Pulmonary artery endothelial cell (primary cell): ENCODE results near the gene MAP2K6. TPM values are rescaled to one million over a fixed set of nuclear protein-coding genes. Genes with fewer than 3 reads are reported as not detected.

Source experiments
- DNase-seq: peaks from one replicate; pipeline ENCODE4 v3.0.0-alpha.2; 2011; ENCODE audit warnings: low read depth, low spot score
- total RNA-seq: library from RNA; depleted of rRNA; stranded (reverse); fragments of >200 nt; gene quantifications from 2 replicates; pipeline ENCODE4 v1.2.3, GENCODE V29; 2014

MAP2K6 gene
- total RNA-seq, 1 donor from 2014 or later, result 2.0 TPM

DNA sequence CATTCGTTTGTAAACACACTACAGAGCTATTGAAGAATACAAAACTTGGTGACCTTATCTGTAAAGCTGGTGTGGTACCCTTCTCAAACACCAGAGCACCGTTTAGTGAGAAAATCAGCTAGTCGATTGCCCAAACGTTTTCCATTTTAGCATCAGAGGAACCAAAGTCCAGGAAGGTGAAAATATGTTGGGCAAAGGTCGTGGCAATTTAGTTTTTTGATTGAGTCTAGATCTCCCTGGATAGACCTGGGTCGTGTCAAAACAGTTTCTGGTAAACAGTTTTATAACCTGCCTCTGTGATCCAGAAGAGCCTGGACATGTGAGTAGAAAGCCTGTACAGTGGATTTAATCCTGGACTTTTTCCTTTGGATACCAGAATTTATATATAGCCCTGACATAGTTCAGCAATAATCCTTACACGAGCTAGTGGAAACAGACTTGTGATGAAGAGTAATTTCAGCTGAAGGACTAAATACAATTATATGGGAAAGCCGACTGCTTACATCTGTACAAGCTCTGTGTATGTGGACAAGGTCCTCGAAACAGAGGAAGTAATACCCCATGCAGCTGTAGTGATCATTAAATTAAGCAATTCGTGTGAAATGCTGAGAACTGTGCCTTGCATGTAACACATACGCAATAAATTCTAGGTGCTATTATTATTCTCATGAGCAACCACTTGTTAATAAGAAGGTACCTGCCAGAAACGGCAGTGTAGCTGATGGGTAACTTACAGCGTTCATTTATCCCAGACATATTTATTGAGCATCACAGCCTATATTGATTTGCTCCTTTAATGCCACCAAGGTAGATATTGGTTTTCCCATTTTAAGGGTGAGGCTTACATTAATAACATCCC is 72.5 kb downstream of the MAP2K6 start:
- no peak for DNase-seq

DNA sequence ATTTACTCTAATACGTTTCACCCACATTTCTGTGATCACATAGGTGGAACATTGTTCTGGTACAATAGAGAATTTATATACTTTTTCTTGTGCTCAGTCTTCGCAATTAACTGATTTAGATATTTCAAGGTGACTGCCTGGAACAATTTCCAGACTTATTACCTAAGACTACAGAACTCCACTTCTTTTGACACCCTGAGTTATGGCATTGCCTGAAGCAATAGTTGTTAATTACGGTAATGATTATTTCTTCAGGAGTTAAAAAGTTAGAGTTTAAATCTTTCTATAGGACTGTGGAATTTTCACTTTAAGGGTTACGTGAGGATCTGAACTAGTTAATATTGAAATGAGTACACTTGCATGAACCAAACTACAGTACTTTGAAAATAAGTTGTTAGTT is 74.8 kb downstream of the MAP2K6 start:
- no peak for DNase-seq

DNA sequence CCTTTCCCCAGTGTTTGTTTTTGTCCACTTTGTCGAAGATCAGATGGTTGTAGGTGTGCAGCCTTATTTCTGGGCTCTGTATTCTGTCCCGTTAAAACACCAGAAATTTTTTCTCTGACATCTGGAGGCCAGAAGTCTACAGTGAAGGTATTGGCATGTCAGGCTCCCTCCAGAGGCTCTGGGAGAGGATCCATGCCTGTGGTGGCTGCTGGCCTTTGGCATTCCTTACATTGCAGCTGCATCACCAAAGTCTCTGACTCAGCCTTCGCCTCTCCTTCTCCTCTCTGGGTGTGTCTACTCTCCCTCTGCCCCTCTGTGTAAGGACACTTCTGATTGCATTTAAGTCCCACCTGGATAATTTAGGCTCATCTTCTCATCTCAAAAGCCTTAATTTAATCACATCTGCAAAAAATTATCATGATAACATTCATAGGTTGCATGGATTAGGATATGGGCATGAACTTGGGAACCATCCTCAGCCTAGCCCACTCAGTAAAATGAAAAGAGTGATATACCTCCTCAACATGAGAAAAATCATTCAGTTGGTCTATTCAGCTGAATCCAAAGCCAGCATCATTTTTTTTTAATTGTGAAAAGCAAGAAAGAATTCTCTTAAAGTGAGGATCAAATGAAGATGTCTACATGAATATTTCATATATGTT is 78.0 kb downstream of the MAP2K6 start:
- DNase-seq, result no peak

DNA sequence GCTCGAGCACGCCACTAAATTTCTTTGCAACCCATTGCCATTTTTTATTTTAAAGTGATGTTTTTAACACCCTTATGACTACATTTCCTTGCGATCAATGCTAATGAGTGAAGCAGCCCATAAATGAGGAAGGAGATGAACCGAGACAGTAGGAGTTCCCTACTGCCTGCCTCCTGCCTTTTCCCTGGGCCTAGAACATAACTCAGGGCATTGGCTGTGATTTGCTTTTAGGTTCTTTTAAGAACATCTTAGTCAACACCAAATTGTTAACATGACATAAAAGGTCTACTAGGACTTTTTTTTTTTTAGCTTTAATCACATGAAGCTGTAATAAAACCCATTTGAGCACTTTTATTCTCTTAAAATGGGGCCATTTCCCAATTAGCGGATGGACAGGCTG is 81.3 kb downstream of the MAP2K6 start:
- DNase-seq, result no peak

DNA sequence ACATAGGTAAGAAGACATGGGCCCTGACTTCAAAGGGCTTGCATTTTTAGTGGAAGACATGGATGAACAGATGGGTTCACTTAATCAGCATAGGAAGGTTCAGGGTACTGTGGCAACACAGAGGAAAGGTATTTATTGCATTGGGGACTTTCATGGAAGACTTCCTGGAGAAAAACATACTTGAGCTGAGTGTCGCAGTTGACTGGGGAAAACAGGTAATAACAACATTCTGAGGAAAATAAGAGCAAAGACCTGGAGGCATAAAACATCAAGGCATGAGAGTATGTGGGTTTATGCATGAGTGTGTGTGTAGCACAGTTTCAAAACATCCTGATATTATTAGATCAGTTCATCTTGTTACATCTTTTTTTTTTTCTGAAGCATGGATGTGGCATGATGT is 82.7 kb downstream of the MAP2K6 start:
- DNase-seq, result no peak

DNA sequence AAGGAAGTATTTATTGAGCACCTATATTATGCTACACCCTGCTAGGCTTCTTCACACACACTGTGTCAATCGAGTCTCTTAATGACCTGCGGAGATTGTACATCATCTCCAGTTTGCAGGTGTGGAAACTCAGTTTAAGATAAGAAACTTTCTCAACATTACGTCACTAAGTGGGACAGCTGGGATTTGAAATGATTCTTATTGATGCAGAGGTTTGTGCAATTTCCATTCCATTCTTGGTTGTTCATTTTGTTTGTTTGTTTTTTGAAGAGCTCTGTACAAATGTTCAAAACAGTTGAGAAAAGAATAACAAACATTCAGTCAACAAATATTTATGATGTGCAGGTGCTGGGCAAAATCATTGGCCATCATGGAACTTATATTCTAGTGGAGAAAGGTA is 84.8 kb downstream of the MAP2K6 start:
- DNase-seq, result no peak

DNA sequence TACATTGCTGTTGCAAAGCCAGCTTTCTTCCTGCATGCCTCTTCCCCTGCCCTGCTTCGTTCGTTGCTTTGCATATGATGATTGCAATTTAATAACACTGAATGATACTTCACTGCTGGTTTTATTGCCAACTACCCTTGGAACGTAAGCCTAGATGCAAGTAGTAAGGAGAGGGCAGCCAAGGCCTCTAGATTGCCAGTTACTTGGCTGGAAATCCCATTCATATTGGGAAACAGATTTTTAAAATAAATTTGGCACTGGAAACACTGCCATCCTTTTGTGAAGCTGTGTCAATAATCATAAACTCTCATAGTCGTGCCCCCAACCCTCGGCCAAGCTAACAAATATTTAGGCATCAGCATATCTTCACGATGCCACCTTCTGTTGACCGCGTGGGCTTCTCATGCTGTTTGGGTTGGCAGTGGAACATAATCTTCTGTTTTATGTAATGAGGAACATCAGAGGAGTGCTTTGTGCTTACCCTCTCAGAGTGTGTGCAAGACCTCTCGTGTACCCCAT is 86.5 kb downstream of the MAP2K6 start:
- no peak for DNase-seq

DNA sequence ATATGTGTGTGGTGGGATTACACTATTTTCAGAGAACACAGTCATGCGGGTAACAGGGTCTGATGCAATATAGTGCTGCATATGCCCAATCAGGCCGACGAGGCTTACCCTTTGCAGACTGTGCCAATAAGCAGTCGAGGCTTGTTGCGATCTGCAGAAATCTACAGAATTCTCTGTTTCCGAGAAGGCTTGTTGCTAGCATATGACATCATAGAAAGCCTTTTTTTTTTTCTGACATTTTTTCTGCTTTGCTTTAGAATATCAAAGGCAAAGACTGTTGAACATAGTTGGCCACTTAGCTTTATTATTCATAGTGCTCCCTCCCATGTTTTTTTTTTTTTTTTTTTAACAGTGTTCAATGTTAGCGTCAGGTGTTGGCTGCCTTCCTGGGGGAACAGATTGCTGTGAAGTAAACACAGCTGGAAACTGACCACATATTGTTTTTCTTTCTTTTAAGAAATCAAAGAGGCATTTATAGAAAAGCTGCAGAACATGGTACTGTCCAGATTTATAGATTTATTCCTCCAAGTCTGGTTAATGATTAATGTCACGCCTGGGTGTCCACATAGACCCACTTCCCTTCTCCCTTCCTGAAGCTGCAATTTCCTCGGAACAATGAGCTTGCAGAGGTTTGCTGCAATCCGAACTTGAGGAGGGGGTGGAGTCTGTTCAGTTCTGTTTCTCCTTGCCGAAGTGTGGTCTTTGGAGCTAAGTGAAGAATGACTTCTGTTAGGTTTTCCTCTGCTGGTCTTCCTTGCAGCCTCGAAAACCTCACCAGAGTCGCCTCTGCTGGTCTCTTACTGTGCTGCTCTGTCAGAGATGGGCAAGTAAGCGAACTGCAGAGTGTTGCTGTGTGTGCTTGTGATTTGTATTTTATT is 87.3 kb downstream of the MAP2K6 start:
- DNase-seq, result no peak

DNA sequence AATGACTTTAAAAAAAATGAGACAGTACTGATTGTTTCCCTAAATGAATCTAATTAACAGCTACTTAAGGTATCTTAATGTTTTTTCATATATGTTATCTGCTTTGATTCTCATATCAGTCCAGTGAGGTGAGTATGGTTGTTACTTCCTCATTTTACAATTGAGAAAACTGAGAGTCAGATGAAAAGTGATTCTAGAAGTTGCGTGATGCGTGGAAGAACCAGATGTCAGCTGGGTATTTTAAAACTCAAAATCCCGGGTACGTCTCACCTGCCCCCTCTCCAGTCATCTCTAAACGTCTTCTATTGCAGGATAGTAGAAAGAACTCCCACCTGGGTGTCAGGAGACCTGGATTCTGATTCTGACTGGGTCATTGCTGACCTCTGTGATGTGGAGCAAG is 89.2 kb downstream of the MAP2K6 start:
- no peak for DNase-seq

DNA sequence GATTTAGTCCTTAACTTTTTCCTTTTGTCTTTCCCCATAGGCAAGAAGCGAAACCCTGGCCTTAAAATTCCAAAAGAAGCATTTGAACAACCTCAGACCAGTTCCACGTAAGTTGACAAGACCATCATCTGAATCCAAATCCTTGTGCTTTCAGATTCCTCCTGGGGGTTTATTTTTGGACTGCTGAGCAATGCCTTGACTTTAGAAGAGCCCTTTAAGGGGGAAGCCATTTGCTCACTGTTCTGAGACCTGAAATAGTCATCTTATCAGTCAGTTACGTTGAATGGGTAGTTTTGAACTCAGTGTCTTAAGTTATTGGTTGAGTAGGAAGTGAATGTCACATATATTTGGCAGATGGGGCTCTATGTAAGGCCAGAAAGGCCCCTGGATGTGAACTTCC is 91.2 kb downstream of the MAP2K6 start:
- DNase-seq, result no peak

DNA sequence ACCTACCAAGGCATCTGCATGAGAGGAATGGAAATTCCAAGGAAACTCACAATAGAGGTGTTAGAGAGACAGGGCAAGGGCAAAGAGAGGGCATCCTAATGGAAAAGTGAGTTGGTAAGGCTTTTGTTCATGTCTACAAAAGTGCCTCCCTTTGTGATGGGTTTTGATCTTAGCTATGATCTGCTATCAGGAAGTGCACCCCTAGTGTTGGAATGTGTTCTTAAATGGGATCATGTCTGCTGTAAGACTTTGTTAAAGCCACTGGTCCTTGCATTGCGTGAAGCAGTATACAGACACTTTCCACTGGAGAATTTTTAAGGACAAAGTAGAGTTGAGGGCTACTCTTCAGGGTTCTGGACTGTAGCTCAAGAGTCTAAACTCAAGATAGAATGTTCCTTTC is 92.0 kb downstream of the MAP2K6 start:
- DNase-seq, result no peak

DNA sequence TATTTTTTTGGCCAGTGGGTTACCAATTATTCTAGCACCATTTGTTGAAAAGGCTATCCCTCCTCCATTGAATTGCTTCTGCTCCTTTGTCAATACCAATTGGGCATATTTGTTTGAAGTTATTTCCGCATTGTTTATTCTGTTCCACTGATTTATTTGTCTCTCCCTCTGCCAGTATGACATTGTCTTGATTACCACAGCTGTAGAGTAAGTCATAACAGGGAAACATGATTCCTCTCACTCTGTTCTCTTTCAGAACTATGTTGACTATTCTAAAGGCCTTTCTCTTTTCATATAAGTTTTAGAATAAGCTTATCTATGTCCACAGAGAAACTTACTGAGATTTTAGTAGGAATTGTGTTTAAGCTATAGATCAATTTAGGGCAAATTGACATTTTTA is 94.3 kb downstream of the MAP2K6 start:
- DNase-seq, result no peak

DNA sequence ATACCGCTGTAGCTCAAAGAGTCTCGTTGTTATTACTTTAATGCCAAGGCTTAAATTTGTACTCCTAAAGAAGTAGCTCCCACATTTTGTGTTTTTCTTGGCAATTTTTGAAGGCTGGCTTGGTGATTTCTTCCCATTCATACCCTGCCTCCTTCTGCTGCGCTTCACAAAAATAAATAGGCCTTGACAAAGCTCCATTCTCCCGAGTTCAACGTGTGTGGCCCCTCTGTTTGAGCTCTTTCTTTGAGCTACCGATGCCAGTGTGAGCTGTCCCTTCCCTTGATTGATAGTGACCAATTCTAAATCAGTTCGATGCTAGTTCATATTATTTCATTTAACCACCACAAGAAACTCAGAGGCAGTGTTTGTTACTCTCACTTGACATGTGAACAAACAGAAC is 96.8 kb downstream of the MAP2K6 start:
- DNase-seq, result no peak

DNA sequence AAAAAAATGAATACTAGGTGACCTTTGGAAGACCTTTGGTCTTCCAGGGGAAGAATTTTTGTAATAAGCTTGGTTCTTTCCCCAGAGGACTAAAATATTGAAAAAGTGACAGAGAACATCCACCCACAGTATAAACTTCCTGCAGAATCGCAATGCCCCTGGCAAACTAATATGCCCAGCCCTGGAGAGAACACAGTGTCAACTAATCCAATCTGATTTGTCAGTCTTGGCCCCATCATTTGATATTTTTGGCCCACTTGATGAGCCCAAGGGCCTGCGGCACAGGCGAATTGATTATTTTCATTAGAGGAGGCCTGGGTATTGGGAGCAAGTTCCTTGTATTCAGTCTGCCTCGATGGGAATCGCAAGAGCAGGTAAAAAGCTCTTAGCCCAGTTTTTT is 98.4 kb downstream of the MAP2K6 start:
- DNase-seq, result no peak

DNA sequence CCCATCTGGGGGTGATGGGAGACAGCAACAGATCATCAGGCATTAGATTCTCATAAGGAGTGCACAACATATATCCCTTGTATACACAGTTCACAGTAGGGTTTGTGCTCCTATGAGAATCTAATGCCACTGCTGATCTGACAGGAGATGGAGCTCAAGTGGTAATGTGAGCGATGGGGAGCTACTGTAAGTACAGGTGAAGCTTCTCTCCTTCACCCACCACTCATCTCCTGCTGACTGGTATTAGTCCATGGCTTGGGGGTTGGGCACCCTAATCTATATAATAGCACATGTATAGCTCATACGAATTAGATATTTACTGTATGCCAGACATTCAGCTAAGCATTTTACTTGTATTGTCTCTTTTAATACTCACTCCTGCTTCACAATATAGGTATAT is 101.7 kb downstream of the MAP2K6 start:
- no peak for DNase-seq

DNA sequence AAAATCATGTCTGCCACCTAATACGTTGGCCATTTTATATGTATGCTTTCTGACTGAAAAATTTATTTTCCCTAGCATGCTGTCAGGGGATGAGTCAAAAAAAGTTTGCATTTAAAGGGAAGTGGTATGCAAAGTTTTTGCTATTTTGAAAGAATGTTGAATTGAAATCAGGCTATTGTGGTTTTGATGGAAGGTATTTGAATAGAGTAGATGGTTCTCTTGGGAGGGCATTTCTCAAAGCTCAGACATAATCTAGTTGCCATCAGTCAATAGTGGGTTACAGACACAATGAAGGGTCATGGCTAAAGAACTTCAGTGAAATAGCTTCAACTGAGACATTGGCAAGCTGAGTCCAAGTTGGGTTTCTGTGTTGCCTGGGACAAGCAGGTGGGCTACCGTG is 102.4 kb downstream of the MAP2K6 start:
- no peak for DNase-seq

DNA sequence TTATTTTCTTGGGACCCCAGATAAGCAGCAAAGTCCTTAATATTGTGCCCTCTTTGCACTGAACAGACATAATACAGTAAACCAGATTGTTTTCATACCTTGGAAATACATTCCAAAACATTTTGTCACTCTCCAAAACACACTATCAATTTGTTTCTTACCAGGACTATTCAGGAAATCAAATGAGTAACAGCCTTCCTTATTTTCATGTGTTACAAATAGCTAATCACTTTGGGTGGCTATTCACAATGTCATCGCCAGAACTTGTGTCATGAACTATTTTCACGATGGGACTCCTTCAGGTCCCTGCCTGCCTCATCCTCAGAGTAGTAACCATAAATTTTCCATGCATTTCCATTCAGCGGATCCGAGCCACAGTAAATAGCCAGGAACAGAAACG is 104.5 kb downstream of the MAP2K6 start:
- DNase-seq, result no peak

DNA sequence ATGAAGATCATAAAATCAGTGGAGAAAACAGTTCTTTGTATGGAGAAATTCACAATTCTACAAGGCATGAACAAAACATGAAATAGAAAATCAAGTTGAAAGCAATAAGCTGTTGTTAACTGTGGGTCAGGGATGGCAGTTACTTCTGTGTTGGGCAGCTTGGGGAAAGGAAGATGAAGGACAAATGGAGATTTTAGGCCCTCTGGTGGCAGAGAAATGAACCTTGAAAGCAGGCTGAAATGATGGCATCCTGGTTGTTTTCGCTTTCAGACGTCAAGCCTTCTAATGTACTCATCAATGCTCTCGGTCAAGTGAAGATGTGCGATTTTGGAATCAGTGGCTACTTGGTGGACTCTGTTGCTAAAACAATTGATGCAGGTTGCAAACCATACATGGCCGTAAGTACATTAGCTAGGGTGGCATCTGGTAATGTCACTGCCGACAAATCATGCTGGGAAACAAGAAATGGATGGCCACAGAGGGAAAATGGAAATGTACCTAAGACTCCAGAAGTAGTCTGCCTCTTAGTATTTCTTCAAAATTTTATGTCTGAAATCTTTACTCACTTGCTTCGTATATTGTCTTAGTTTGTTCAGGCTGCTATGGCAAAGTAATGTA is 108.9 kb downstream of the MAP2K6 start:
- no peak for DNase-seq

DNA sequence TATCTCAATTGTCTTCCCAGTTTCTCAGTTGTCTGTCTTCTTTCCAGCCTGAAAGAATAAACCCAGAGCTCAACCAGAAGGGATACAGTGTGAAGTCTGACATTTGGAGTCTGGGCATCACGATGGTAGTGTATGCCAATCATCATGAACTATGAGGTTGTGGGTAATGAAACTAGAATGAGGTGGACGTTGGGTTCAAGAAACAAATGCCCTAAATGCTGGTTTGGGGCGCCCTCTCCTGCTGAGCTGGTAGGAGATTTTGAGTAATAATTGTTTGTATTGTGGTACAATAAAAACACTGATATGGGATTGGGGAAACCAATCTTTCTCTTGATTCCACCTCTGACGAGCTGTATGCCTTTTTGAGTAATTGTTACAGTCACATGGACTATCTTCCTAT is 110.4 kb downstream of the MAP2K6 start:
- DNase-seq, result no peak

DNA sequence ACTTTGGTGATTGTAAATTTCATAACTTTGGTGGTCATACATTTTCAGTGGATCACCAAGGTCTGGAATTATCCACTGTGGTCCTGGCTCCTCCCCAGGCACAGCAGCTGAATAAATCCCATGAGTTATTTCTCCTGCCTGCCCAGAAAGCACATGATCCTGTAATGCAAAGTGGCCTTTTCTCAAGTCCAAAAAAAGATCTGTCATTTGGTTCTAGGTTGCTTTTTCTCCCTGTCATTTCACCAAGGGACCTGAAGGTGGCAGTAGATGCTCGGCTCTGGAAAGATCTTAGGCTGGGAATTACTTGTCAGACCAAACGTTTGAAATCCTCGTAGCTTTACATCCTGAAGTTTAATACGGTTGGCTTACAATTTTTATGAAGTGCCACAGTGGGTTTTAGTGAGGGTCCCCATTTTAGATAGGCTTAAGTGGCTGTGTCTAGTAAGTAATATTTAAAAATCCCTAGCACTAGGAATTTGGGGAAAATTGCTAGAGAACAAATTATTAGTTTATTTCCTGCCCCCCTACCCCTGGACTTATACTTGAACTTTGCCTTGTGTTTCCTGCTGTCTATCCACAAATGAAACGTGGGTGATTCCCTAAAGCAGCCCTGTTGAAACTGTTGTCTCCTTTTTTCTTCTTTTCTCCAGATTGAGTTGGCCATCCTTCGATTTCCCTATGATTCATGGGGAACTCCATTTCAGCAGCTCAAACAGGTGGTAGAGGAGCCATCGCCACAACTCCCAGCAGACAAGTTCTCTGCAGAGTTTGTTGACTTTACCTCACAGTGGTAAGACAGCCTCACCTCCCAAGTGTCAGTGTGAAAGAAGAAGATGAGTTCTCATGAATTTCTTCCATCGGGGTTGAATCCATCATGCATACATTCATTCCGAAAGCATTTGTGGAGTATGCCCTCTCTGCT is 111.7 kb downstream of the MAP2K6 start:
- DNase-seq, result no peak
